NCI-H2171 treated with DMSO at 0.1 percent for 48 hours (cell line): ENCODE measurements around the gene TAS2R38.
"Not testable (repeated sequence)": the region's sequence is repeated elsewhere in the genome, so short reads cannot be mapped to it uniquely, and the experiment has no call there.

Experiments used
- DNase-seq: peaks from one replicate; lab custom pipeline; 2025; lab: John Stamatoyannopoulos, UW

The TAS2R38 gene

GRCh38 chr7:141973673-141974072 lies at the start of gene TAS2R38:
TSS of gene TAS2R38 (minus strand) at chr7:141973773. CDS start at chr7:141973689, 84 bp downstream.
- no peak for DNase-seq

GRCh38 chr7:142018154-142018553 lies 44.6 kb upstream of the TAS2R38 start:
- DNase-seq: no peak

- no peak for DNase-seq
These were observed 43.9 kb upstream of the TAS2R38 start for GRCh38 chr7:142017451-142017850.

- DNase-seq: no peak
These were observed 39.4 kb upstream of the TAS2R38 start for GRCh38 chr7:142012825-142013511.

GRCh38 chr7:142010952-142011548 lies 37.5 kb upstream of the TAS2R38 start:
- DNase-seq: no peak

GRCh38 chr7:142009187-142009586 lies 35.6 kb upstream of the TAS2R38 start:
- DNase-seq: no peak

- DNase-seq: no peak
These were observed 33.0 kb upstream of the TAS2R38 start for GRCh38 chr7:142006577-142006976.

- DNase-seq: no peak
These were observed 28.6 kb upstream of the TAS2R38 start for GRCh38 chr7:142002179-142002578.

GRCh38 chr7:142001163-142001874 lies 27.7 kb upstream of the TAS2R38 start:
- DNase-seq: no peak

GRCh38 chr7:142000244-142000643 lies 26.7 kb upstream of the TAS2R38 start:
- no peak for DNase-seq

GRCh38 chr7:141999058-141999623 lies 25.6 kb upstream of the TAS2R38 start:
- no peak for DNase-seq

- DNase-seq: no peak
These were observed 19.8 kb upstream of the TAS2R38 start for GRCh38 chr7:141993354-141993753.

GRCh38 chr7:141992688-141993087 lies 19.1 kb upstream of the TAS2R38 start:
- no peak for DNase-seq

GRCh38 chr7:141992156-141992555 lies 18.6 kb upstream of the TAS2R38 start:
- no peak for DNase-seq

GRCh38 chr7:141991140-141991539 lies 17.6 kb upstream of the TAS2R38 start:
- DNase-seq: no peak

- no peak for DNase-seq
These were observed 16.6 kb upstream of the TAS2R38 start for GRCh38 chr7:141990011-141990725.

GRCh38 chr7:141987803-141988202 lies 14.2 kb upstream of the TAS2R38 start:
- not testable (repeated sequence) for DNase-seq

- DNase-seq: no peak
These were observed 13.3 kb upstream of the TAS2R38 start for GRCh38 chr7:141986923-141987322.

GRCh38 chr7:141985926-141986325 lies 12.4 kb upstream of the TAS2R38 start:
- not testable (repeated sequence) for DNase-seq

- no peak for DNase-seq
These were observed 6.0 kb upstream of the TAS2R38 start for GRCh38 chr7:141979568-141979967.

- DNase-seq: no peak
These were observed 4.8 kb upstream of the TAS2R38 start for GRCh38 chr7:141978351-141978750.
